NB4 (cell line): ENCODE data around the gene COL5A1.

Experiments used
- DNase-seq: peaks from one replicate; pipeline ENCODE4 v3.0.0; 2010; ENCODE audit warnings: low read depth
- H3K4me3 ChIP-seq: one replicate; pipeline ENCODE4 v1.5.1; 2011; ENCODE audit warnings: mild to moderate bottlenecking, low read depth, low read length, moderate library complexity
- CTCF ChIP-seq: IDR thresholded peaks from one replicate; pipeline ENCODE4 v1.5.1; 2012; ENCODE audit warnings: low read depth, low read length
- MYC ChIP-seq: IDR thresholded peaks from 2 replicates; pipeline ENCODE4 v1.6.1; 2011; ENCODE audit warnings: low read depth, low read length
- POLR2A ChIP-seq: IDR thresholded peaks from 2 replicates; pipeline ENCODE4 v1.6.1; 2011; ENCODE audit warnings: mild to moderate bottlenecking; ENCODE audit not compliant: insufficient read length; ENCODE audit errors: extremely low read depth
- TF ChIP-seq, protein P1 (sequence below): IDR thresholded peaks from 2 replicates; pipeline ENCODE4 v1.6.1; 2011; ENCODE audit warnings: low read depth, low read length

COL5A1 gene

GRCh38 chr9:134720136-134720753, 78.6 kb downstream of the COL5A1 start:
- DNase-seq, result no peak
- TF ChIP-seq MYC (no peak), POLR2A (no peak), CTCF (no peak)
- TF ChIP-seq, protein P1, sequence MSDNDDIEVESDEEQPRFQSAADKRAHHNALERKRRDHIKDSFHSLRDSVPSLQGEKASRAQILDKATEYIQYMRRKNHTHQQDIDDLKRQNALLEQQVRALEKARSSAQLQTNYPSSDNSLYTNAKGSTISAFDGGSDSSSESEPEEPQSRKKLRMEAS, result no peak
- no peak overlapping the region for H3K4me3 ChIP-seq

DNA sequence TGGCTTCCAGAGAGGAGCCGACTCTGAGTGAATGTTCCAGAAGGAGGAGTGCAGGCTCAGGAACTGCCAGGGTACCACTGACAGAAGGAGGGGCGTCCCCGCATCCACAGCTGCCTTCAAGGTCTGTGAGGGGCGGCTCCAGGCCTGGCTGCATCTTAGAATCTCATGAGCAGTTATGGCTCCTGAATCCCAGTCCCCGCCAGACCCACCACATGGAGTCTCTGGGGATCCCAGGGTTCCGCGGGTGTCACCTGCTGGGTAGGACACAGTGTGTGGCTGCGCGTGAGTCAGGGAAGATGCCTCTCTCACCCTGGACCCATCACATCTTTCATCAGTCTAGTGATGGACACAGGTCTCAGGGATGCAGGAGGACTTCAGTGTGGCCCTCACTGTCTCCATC, 79.2 kb downstream of the COL5A1 start:
- TF ChIP-seq MYC (no peak), POLR2A (no peak), CTCF (no peak)
- TF ChIP-seq, protein P1, result no peak
- H3K4me3 ChIP-seq, result no peak overlapping the region
- no peak for DNase-seq

- no peak for TF ChIP-seq MYC
- no peak for TF ChIP-seq CTCF
- TF ChIP-seq POLR2A, result no peak
- TF ChIP-seq, protein P1, result no peak
- H3K4me3 ChIP-seq, result no peak overlapping the region
Measured at GRCh38 chr9:134721344-134721743, 79.7 kb downstream of the COL5A1 start.

GRCh38 chr9:134722120-134722701, 80.6 kb downstream of the COL5A1 start:
- no peak overlapping the region for H3K4me3 ChIP-seq
- TF ChIP-seq POLR2A (no peak), MYC (no peak), CTCF (no peak)
- TF ChIP-seq, protein P1, result no peak
- no peak for DNase-seq

More at GRCh38 chr9:134721344-134721743, 79.7 kb downstream of the COL5A1 start:
- no peak for DNase-seq

DNA sequence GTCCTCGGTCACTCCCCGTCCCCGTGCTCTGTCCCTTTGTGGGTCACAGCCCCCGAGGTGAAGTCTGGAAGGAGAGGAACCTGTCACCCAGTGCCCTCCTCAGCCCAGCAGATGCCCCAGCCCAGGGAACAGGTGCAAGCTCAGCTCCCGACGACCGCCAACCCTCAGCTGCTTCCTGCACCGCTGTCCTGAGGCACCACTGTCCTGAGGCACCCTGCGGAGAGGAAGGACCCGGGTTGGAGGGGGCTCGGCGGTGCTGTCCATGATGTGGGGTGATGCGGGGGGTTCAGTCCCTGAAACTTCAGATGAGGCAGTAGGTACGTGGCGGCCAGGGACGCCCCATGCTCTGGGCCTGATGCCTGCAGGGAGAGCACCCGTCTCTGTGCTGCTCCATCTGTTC, 81.4 kb downstream of the COL5A1 start:
- no peak for DNase-seq
- H3K4me3 ChIP-seq, result no peak overlapping the region
- TF ChIP-seq, protein P1, result no peak
- TF ChIP-seq POLR2A, result no peak
- no peak for TF ChIP-seq MYC

- DNase-seq, result peak; percentile 27
- TF ChIP-seq CTCF, result no peak
- no peak for TF ChIP-seq POLR2A
- TF ChIP-seq, protein P1, result no peak
- TF ChIP-seq MYC, result no peak
- H3K4me3 ChIP-seq, result no peak overlapping the region
Measured at GRCh38 chr9:134723491-134724190, 82.0 kb downstream of the COL5A1 start.
